ENCODE measurements around the gene CRYBG1. TPM values are rescaled to one million over a fixed set of nuclear protein-coding genes. Genes with fewer than 3 reads are reported as not detected.
"Not testable (repeated sequence)": the region's sequence is repeated elsewhere in the genome, so short reads cannot be mapped to it uniquely, and the experiment has no call there.

CRYBG1 gene
- total RNA-seq, 3 donors from 2014 or later: 26.6 to 93.0 (median 86.4) TPM

DNA sequence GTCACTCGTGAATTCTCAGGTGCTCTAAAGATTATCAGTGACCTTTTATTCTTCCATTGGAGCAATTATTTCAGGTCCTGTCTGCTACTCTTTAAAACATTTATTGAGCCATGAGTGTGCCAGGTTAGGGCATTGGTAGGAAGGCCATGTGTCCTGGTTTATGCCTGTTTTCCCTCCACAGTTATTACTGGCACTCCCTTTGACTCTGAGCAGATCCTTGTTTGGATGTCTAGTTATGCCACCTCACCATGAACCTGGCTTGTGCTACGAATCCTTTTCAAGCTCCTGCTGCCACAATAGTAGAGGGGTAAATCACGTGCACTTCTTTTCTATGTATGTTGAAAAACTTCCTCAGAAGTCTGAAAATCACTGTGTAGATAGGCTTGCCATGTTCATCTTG is 27.4 kb downstream of the CRYBG1 start:
- Histone ChIP-seq H3K36me3 (ENCODE audit: low read depth) (no peaks in the 10 kb centered on the region), H3K4me1 (ENCODE audit: low read depth) (no peaks in the 10 kb centered on the region), H3K9me3 (no peaks in the 10 kb centered on the region), H3K4me3 (no peak overlapping the region)
- no peak for ATAC-seq
- no peak for DNase-seq
- TF ChIP-seq, protein P1, sequence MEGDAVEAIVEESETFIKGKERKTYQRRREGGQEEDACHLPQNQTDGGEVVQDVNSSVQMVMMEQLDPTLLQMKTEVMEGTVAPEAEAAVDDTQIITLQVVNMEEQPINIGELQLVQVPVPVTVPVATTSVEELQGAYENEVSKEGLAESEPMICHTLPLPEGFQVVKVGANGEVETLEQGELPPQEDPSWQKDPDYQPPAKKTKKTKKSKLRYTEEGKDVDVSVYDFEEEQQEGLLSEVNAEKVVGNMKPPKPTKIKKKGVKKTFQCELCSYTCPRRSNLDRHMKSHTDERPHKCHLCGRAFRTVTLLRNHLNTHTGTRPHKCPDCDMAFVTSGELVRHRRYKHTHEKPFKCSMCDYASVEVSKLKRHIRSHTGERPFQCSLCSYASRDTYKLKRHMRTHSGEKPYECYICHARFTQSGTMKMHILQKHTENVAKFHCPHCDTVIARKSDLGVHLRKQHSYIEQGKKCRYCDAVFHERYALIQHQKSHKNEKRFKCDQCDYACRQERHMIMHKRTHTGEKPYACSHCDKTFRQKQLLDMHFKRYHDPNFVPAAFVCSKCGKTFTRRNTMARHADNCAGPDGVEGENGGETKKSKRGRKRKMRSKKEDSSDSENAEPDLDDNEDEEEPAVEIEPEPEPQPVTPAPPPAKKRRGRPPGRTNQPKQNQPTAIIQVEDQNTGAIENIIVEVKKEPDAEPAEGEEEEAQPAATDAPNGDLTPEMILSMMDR (IDR thresholded peaks at IDR 0.05): no peak
- intact Hi-C loops (cut with DNase I, micrococcal nuclease): no loop called here

DNA sequence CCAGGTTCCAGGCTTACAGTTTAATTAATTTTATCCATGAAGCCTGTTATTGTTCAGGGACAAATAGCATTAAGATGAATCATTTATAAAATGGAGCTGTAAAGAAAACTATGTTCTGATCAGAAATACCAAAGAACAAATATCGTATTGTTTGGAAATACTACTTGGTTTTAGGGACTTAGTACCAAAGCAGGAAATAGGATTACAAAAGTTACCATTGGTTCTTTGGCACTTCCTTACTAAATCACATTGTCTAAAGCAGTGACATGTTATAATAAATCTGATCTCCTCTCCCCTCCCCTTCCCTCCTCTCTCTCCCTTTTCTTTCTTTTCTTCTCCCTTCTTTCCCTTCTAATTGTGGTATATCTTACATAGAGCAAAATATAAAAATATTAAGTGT is 29.6 kb downstream of the CRYBG1 start:
- intact Hi-C loops (cut with DNase I, micrococcal nuclease): no loop called here
- Histone ChIP-seq H3K4me1 (ENCODE audit: low read depth) (no peaks in the 10 kb centered on the region), H3K36me3 (ENCODE audit: low read depth) (no peaks in the 10 kb centered on the region), H3K9me3 (no peaks in the 10 kb centered on the region), H3K4me3 (no peak overlapping the region)
- DNase-seq (no peak), ATAC-seq (no peak)
- TF ChIP-seq, protein P1 (IDR thresholded peaks at IDR 0.05): no peak

DNA sequence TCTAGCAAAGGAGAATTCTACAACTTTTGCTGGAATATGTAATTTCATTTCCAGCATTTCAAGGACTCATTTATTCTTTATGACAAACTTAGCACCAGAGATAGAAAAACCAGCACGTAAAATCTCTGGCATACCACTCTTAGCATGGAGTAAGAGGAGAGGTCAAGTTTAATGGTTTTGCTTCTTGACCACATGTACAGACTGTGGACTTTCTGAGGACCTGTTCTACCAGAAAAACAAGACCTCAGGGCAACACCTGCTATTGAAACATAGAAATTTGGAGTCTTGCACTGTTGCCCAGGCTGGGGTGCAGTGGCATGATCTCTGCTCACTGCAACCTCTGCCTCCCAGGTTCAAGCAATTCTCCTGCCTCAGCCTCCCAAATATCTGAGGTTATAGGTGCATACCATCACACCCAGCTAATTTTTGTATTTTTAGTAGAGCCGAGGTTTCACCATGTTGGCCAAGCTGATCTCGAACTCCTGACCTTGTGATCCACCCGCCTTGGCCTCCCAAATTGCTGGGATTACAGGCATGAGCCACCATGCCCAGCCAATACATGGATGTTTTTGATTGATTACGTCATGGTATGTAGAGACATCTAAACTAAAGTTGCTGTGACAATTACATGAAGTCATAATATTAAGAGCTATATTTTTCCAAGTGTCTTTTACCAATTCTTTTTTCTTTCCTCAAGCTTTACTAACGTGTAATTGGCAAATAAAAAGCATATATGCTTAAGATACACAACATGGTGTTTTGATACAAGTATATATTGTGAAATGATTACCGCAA is 36.1 kb downstream of the CRYBG1 start:
- no peaks in the 10 kb centered on the region for H3K9me3 ChIP-seq
- ATAC-seq (no peak), DNase-seq (no peak)
- TF ChIP-seq, protein P1 (IDR thresholded peaks at IDR 0.05): no peak
- intact Hi-C loops (cut with DNase I, micrococcal nuclease): no loop called here
- H3K4me1 ChIP-seq (ENCODE audit: low read depth): no peaks in the 10 kb centered on the region
- H3K36me3 ChIP-seq (ENCODE audit: low read depth): no peaks in the 10 kb centered on the region
- H3K4me3 ChIP-seq: no peak overlapping the region

DNA sequence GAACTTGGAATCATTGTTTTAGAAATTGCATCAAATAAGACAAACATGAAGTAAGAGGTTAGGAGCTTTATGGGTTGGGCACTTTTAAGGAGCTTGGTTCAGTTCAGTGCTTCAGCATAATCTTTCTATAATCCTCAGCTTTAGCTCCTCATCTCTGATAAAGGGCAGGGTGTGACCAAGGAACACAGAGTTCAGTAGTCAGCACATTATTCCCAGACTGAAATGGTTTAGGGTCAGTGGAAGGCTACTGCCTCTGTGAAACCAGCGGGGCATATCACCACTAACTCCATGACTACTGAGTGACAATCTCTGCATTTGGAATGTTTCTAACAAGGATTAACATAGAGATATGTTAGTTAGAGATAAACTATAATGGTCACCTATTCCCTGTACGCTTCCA is 36.9 kb downstream of the CRYBG1 start:
- intact Hi-C loops (cut with DNase I, micrococcal nuclease): no loop called here
- TF ChIP-seq, protein P1 (IDR thresholded peaks at IDR 0.05): no peak
- Histone ChIP-seq H3K36me3 (ENCODE audit: low read depth) (no peaks in the 10 kb centered on the region), H3K4me3 (no peak overlapping the region), H3K4me1 (ENCODE audit: low read depth) (no peaks in the 10 kb centered on the region), H3K9me3 (no peaks in the 10 kb centered on the region)
- no peak for ATAC-seq
- DNase-seq: no peak

DNA sequence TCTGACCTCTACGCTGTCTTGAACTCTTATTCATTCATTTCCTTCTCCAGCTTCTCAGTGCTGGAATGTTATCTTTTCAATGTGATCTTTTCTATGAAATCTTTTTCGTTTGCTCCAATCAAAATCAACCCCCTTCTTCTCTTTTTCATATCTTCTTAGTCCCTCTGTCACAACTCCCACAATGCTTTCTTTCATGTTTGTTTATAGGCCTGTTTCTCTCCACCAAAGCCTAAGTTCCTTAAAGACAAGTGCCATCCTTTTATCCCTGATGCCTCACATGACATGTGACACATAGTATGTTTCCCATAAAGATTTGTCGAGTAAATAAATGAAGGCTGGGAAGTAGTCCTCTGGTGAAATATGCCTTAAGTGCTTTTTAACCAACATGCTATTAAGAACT is 38.1 kb downstream of the CRYBG1 start:
- TF ChIP-seq, protein P1 (IDR thresholded peaks at IDR 0.05): no peak
- Histone ChIP-seq H3K9me3 (no peaks in the 10 kb centered on the region), H3K4me1 (ENCODE audit: low read depth) (no peaks in the 10 kb centered on the region), H3K4me3 (no peak overlapping the region), H3K36me3 (ENCODE audit: low read depth) (no peaks in the 10 kb centered on the region)
- DNase-seq (no peak), ATAC-seq (no peak)
- intact Hi-C loops (cut with DNase I, micrococcal nuclease): no loop called here

DNA sequence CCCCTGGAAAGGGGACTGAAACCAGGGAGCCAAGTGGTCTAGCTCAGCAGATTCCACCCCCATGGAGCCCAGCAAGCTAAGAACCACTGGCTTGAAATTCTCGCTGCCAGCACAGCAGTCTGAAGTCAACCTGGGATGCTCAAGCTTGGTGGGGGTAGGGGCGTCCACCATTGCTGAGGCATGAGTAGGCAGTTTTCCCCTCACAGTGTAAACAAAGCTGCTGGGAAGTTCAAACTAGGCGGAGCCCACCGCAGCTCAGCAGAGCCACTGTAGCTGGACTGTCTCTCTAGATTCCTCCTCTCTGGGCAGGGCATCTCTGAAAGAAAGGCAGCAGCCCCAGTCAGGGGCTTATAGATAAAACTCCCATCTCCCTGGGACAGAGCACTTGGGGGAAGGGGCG is 44.5 kb downstream of the CRYBG1 start:
- H3K4me1 ChIP-seq (ENCODE audit: low read depth); intact Hi-C loops (cut with DNase I, micrococcal nuclease); ATAC-seq; H3K9me3 ChIP-seq; H3K36me3 ChIP-seq (ENCODE audit: low read depth); DNase-seq; H3K4me3 ChIP-seq: not testable (repeated sequence)

All from mucosa of descending colon (tissue), 3 donors.